ENCODE data around the gene PACSIN1.
A peak's percentile ranks its signal among the peaks of the same experiment; 100 is the strongest.

PACSIN1 gene

GRCh38 chr6:34418367-34418766, 47.5 kb upstream of the PACSIN1 start:
- no peak for TF ChIP-seq BACH2 (CRISPR knock-in tag; IDR thresholded peaks at IDR 0.05; ENCODE audit: borderline replicate concordance)
- TF ChIP-seq ZC3H10 (CRISPR knock-in tag; IDR thresholded peaks at IDR 0.05): no peak
- TF ChIP-seq TOX (CRISPR knock-in tag; IDR thresholded peaks at IDR 0.05; ENCODE audit: borderline replicate concordance): no peak
- no peak for TF ChIP-seq POU6F1 (CRISPR knock-in tag; IDR thresholded peaks at IDR 0.05; ENCODE audit: borderline replicate concordance, low read depth)
- no peak for TF ChIP-seq ISL1 (CRISPR knock-in tag; IDR thresholded peaks at IDR 0.05)
- TF ChIP-seq SNAI2 (CRISPR knock-in tag; IDR thresholded peaks at IDR 0.05): no peak
- TF ChIP-seq CSDC2 (CRISPR knock-in tag; IDR thresholded peaks at IDR 0.05): no peak
- TF ChIP-seq, protein P1, sequence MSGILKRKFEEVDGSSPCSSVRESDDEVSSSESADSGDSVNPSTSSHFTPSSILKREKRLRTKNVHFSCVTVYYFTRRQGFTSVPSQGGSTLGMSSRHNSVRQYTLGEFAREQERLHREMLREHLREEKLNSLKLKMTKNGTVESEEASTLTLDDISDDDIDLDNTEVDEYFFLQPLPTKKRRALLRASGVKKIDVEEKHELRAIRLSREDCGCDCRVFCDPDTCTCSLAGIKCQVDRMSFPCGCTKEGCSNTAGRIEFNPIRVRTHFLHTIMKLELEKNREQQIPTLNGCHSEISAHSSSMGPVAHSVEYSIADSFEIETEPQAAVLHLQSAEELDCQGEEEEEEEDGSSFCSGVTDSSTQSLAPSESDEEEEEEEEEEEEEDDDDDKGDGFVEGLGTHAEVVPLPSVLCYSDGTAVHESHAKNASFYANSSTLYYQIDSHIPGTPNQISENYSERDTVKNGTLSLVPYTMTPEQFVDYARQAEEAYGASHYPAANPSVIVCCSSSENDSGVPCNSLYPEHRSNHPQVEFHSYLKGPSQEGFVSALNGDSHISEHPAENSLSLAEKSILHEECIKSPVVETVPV (CRISPR knock-in tag; IDR thresholded peaks at IDR 0.05): no peak
- no peak for TF ChIP-seq ESRRG (CRISPR knock-in tag; IDR thresholded peaks at IDR 0.05)
- no peak for TF ChIP-seq OSR1 (CRISPR knock-in tag; IDR thresholded peaks at IDR 0.05)
- no peak for ATAC-seq

- ATAC-seq: peak; percentile 10
- TF ChIP-seq ISL1 (CRISPR knock-in tag; IDR thresholded peaks at IDR 0.05) (0 out of 2 replicates have a peak, but pooled peaks have one; percentile 13), CSDC2 (CRISPR knock-in tag; IDR thresholded peaks at IDR 0.05) (no peak), POU6F1 (CRISPR knock-in tag; IDR thresholded peaks at IDR 0.05; ENCODE audit: borderline replicate concordance, low read depth) (no peak)
Observed at GRCh38 chr6:34423254-34423653, 42.6 kb upstream of the PACSIN1 start.

- TF ChIP-seq, protein P2, sequence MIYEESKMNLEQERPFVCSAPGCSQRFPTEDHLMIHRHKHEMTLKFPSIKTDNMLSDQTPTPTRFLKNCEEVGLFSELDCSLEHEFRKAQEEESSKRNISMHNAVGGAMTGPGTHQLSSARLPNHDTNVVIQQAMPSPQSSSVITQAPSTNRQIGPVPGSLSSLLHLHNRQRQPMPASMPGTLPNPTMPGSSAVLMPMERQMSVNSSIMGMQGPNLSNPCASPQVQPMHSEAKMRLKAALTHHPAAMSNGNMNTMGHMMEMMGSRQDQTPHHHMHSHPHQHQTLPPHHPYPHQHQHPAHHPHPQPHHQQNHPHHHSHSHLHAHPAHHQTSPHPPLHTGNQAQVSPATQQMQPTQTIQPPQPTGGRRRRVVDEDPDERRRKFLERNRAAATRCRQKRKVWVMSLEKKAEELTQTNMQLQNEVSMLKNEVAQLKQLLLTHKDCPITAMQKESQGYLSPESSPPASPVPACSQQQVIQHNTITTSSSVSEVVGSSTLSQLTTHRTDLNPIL (CRISPR knock-in tag; IDR thresholded peaks at IDR 0.05; ENCODE audit: low read depth): no peak
- no peak for TF ChIP-seq ZNF565 (CRISPR knock-in tag; conservative IDR thresholded peaks at IDR 0.05; ENCODE audit: low read depth)
- TF ChIP-seq, protein P3, sequence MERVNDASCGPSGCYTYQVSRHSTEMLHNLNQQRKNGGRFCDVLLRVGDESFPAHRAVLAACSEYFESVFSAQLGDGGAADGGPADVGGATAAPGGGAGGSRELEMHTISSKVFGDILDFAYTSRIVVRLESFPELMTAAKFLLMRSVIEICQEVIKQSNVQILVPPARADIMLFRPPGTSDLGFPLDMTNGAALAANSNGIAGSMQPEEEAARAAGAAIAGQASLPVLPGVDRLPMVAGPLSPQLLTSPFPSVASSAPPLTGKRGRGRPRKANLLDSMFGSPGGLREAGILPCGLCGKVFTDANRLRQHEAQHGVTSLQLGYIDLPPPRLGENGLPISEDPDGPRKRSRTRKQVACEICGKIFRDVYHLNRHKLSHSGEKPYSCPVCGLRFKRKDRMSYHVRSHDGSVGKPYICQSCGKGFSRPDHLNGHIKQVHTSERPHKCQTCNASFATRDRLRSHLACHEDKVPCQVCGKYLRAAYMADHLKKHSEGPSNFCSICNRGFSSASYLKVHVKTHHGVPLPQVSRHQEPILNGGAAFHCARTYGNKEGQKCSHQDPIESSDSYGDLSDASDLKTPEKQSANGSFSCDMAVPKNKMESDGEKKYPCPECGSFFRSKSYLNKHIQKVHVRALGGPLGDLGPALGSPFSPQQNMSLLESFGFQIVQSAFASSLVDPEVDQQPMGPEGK (CRISPR knock-in tag; IDR thresholded peaks at IDR 0.05; ENCODE audit: borderline replicate concordance): no peak
- TF ChIP-seq ZC3H10 (CRISPR knock-in tag; IDR thresholded peaks at IDR 0.05): no peak
- no peak for TF ChIP-seq CSDC2 (CRISPR knock-in tag; IDR thresholded peaks at IDR 0.05)
- TF ChIP-seq ZFP30 (CRISPR knock-in tag; IDR thresholded peaks at IDR 0.05): no peak
- no peak for TF ChIP-seq ZNF8 (CRISPR knock-in tag; IDR thresholded peaks at IDR 0.05)
- TF ChIP-seq, protein P1 (CRISPR knock-in tag; IDR thresholded peaks at IDR 0.05): no peak
- no peak for ATAC-seq
Observed at GRCh38 chr6:34424200-34425131, 41.4 kb upstream of the PACSIN1 start.

- ATAC-seq: peak; percentile 7; the same call in 2 of the 3 replicates
- TF ChIP-seq ZNF8 (CRISPR knock-in tag; IDR thresholded peaks at IDR 0.05) (no peak), ZFP30 (CRISPR knock-in tag; IDR thresholded peaks at IDR 0.05) (no peak), SNAI2 (CRISPR knock-in tag; IDR thresholded peaks at IDR 0.05) (no peak)
Observed at GRCh38 chr6:34425132-34425497, 40.8 kb upstream of the PACSIN1 start.

Data from SK-N-SH treated with all-trans-retinoic acid at 6 μM for 48 hours (cell line).